GM19025 (cell line): Measurements from ENCODE around the gene CD40.
"Not testable (repeated sequence)": the region's sequence is repeated elsewhere in the genome, so short reads cannot be mapped to it uniquely, and the experiment has no call there.

Experiments used
- ATAC-seq: cut with Tn5 transposase; IDR thresholded peaks from one replicate; pipeline ENCODE4 v1.9.1; 2021; ENCODE audit warnings: mild to moderate bottlenecking, low read depth, moderate library complexity; ENCODE audit not compliant: unreplicated experiment

The CD40 gene

GRCh38 chr20:46091622-46092535 lies 26.2 kb upstream of the CD40 start:
- ATAC-seq, result not testable (repeated sequence)

- no peak for ATAC-seq
Observed at GRCh38 chr20:46093531-46093930, 24.6 kb upstream of the CD40 start.

GRCh38 chr20:46099491-46100287 lies 18.4 kb upstream of the CD40 start:
- ATAC-seq, result no peak

- ATAC-seq, result not testable (repeated sequence)
Observed at GRCh38 chr20:46100444-46100843, 17.7 kb upstream of the CD40 start.

GRCh38 chr20:46100988-46101387 lies 17.1 kb upstream of the CD40 start:
- no peak for ATAC-seq

- no peak for ATAC-seq
Observed at GRCh38 chr20:46101957-46102356, 16.2 kb upstream of the CD40 start.

GRCh38 chr20:46102940-46103339 lies 15.2 kb upstream of the CD40 start:
- no peak for ATAC-seq

- no peak for ATAC-seq
Observed at GRCh38 chr20:46104262-46104661, 13.9 kb upstream of the CD40 start.

GRCh38 chr20:46107061-46107460 lies 11.1 kb upstream of the CD40 start:
- no peak for ATAC-seq

GRCh38 chr20:46108435-46108841 lies 9.7 kb upstream of the CD40 start:
- peak; percentile 81 for ATAC-seq

- ATAC-seq, result no peak
Observed at GRCh38 chr20:46108976-46109375, 9.1 kb upstream of the CD40 start.

- peak; percentile 42 for ATAC-seq
Observed at GRCh38 chr20:46111028-46111835, 6.9 kb upstream of the CD40 start.

GRCh38 chr20:46111836-46112212 lies 6.3 kb upstream of the CD40 start:
- ATAC-seq, result no peak

GRCh38 chr20:46112430-46113112 lies 5.5 kb upstream of the CD40 start:
- ATAC-seq, result no peak

GRCh38 chr20:46113113-46113470 lies 5.0 kb upstream of the CD40 start:
- ATAC-seq, result no peak

- ATAC-seq, result no peak
Observed at GRCh38 chr20:46114449-46114848, 3.7 kb upstream of the CD40 start.

GRCh38 chr20:46118481-46119020 lies 437 bp downstream of the CD40 start:
- peak; percentile 41 for ATAC-seq

- ATAC-seq, result no peak
Observed at GRCh38 chr20:46119028-46119546, 973 bp downstream of the CD40 start.

- no peak for ATAC-seq
Observed at GRCh38 chr20:46119547-46119946, 1.4 kb downstream of the CD40 start.

GRCh38 chr20:46120136-46120535 lies 2.0 kb downstream of the CD40 start:
- no peak for ATAC-seq
